Head of caudate nucleus (tissue), 42 donors: ENCODE data around the gene CEP85L.

Experiments used
- DNase-seq, 42 donors: peaks; one replicate each; pipeline versions ENCODE4 v3.0.0 to v3.0.0-alpha.2; 2020 to 2021; ENCODE audit warnings: mixed read lengths in 7 of 42
- intact Hi-C: fragments of 100-400 bp; cut with DNase I; formaldehyde crosslinking; loops from one replicate; pipeline ENCODE4 v1.15.0; 2022

The CEP85L gene

DNA sequence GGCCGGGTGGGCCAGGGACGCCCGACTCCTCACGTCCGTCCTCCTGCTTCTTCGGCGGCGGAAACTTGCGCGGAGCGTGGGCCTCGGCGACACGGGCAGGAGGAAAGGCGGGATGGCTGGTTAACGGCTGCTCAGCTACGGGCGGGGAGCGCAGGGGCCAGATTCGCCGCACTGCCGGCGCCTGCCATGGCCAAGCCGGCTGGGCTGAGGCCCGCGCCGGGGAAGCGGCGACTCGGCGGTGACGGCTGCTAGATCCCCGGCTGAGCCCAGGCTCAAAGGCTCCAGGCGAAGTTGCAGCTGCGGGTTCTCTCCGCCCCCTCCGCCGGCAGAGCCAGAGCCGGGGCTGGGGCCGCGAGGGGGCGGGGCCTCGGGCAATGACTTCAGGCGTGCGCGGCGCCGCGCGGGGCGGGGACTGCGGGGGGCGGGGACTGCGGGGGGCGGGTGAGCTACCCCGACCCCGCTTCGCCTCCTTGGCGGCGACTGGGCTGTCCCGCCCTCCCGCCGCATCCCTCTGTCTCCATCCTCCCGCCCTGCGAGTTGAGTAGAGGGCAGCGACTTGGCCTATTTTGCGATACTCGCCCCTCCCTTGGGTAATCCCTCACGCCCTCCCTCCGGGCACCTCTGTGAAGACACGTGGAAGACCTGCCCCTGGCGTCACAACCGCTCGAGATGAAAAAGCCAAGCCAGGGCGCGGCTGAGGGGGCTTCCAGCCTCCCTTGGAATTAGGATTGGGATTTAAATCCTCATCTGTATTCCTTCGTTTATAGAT is at the start of gene CEP85L:
TSS of gene CEP85L (minus strand) at position 310 of the 769 bp plus-strand sequence. CDS start 322 bp downstream, outside the sequence.
- intact Hi-C loops = loop anchor here (5.0 to 10.0 kb wide), 3 partner anchors 56 to 241 kb away; partner anchors contain the start of gene ASF1A
- DNase-seq = peak; percentile 75 to 98 (median 95)

DNA sequence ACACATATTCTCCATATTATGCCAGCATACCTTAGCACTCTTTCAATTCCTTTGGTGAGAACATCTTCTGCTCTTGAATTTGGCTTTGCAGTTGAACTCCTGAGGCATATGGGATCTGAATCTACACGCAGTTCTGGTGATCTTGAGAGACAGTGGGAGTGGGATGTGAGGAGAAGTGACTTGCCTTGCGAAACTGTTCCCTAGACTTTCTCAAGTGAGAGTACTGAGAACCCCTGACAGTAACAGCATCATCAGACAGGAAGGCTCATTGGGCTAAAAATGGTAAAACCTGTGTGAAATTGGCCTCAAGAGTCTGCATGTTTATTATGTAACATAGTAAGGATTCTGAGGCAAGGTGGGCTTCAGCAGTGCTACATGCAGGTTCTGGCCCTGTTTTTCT is 49.1 kb upstream of the CEP85L start:
- intact Hi-C loops = no loop called here
- no peak for DNase-seq

DNA sequence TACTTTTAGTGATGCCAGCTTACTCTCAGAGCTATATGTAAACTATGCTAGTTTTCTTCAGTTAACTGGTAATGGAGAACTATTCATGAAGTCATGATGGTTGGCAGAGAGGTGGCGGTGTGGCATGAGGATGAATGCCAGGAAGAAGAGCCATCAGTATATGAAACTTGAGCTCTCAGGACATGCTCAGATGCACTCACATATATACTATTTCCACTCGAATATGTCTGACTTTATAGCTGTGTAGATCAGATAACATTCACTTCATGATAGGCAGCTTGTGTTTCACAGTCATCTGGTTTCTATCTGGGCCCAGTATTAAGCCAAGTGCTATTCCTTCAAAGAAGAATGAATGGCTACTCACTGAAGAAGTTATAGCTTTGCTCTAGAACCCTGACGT is 46.2 kb upstream of the CEP85L start:
- DNase-seq = no peak
- intact Hi-C loops = no loop called here

DNA sequence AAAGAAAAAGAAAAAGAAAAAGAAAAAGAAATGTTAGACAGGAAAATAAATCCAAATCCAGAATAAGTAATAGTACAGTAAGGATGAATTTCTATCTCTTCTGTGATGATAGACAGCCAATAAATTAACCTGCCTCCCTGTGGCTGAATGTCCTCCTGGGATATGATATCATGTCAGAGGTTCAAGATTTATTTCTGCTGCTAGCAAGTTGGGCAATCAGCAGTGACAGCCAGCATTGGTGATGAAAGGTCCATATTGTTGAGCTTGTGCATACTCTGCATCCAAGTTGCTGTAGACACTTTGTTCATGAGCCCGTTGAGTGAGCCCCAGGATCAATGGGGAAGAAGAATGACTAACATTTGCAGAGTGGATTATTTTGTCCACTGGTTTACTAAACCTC is 44.9 kb upstream of the CEP85L start:
- DNase-seq = no peak
- intact Hi-C loops = no loop called here

- intact Hi-C loops = no loop called here
- no peak for DNase-seq
These were observed 42.2 kb upstream of the CEP85L start for GRCh38 chr6:118693562-118693961.

- no peak for DNase-seq
- intact Hi-C loops = no loop called here
These were observed 34.5 kb upstream of the CEP85L start for GRCh38 chr6:118685823-118686449.

DNA sequence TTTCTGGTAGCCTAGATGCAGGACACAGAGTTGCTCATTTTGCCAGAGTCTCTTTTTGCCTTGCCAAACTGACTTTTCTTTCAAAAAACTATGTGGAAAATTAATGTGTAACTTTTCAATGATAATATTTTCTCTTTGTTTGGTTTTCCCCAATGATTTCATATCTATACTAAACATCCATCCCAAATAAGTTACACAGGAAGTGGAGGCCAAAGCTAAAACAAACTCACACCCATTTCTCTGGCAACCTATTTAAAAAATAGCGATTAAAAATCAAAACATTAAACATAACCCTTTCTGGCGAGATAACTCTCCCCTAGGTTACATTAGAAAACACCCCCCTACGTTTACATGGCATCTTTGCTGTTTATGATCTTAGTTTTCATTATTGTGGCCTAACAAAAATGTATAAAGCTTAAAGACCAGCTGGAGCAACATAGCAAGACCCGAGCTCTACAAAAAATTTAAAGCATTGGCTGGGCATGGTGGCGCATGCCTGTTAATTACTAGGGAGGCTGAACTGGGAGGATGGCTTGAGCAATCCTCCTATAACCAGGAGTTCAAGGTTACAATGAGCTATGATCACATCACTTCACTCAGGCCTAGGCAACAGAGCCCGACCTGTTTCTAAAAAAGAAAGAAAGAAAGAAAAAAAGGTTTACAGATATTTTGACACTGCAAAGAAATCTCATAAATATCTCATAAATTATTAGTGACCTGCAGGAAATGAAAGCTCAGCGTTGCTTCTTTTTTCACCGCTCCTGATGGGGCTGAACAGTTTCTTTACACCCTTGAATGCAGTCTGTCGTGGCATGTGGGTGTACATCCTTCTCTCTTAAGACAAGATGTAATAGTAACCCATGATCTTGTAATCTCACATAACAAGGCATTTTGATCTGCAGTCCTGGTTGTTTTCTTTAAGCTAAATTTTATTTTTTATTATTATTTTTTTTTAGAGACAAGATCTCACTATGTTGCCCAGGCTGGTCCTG is 32.8 kb upstream of the CEP85L start:
- no peak for DNase-seq
- intact Hi-C loops = no loop called here

DNA sequence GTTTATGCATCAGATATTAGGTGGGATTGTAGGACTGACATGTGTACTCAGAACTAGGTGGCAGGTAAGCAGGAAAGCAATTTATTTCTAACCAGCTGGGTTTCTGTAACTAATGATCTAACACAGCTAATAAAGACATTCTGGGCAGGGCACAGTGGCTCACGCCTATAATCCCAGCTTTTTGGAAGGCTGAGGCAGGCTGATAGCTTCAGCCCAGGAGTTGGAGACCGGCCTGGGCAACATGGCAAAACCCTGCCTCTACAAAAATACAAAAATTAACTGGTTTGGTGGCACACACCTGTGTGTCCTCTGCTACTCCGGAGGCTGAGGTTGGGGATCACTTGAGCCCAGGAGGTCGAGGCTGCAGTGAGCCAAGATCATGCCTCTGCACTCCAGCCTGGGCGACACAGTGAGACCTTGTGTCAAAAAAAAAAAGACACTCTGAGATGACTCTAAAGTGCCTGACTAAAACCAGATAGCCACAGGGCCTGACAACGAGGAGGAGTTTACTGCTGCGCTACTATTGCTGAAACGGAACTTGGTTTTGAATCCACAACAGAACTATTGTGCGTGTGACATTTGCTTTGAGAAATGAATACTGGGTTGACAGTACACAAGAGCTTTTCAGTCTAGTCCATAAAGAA is 29.2 kb upstream of the CEP85L start:
- intact Hi-C loops = no loop called here
- DNase-seq = peak in 20 of 42 donors; percentile 6 to 73 (median 26)

DNA sequence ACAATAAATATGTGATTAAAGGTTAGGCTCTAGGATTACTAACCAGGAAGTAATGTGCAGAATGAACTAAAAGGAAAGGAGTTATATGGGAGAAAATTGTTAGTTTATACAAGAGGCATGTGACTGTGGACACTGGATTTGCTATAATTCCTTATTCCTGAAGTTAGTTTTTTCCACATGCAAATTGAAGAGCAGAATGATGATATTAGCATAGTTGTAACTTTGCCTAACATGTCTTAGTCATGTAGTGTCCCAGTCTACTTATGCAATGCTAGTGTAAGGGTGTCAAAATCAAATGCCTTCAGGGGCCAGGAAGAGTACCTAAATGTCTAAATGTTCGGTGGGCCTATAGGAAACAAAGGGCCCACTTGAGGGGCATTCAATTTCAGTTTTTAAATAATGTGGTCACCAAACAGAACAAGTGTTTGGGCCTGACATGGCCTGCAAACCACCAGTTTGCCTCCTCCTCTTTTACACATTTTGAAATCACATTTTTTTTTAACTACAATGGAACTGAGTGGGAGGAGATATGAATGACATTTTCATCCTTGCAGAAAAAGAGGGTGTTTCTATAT is 28.0 kb upstream of the CEP85L start:
- intact Hi-C loops = no loop called here

GRCh38 chr6:118678866-118679265 is 27.5 kb upstream of the CEP85L start:
- no peak for DNase-seq
- intact Hi-C loops = no loop called here

More for the DNA sequence above, 28.0 kb upstream of the CEP85L start:
- peak in 2 of 42 donors; percentile 7 for DNase-seq

DNA sequence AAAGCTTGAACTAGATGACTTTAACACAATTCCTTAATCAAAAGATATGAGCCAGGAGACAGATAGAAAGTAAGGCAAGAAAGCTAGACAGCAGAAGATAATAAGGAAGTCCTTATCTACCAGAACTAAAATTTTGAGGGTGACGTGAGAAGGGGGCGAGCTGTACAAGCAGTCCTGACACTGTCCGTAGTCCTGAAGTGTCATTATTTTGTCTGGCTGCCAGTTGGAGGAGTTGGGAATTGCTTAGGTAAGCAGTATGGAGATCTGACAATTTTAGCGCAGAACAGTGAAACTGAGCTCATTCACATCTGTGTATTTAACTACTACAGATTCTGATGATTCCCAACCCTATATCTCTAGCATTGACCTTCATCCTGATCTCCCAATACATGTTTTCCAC is 25.8 kb upstream of the CEP85L start:
- no peak for DNase-seq
- intact Hi-C loops = no loop called here

- intact Hi-C loops = no loop called here
These were observed 23.8 kb upstream of the CEP85L start for GRCh38 chr6:118675225-118675624.

DNA sequence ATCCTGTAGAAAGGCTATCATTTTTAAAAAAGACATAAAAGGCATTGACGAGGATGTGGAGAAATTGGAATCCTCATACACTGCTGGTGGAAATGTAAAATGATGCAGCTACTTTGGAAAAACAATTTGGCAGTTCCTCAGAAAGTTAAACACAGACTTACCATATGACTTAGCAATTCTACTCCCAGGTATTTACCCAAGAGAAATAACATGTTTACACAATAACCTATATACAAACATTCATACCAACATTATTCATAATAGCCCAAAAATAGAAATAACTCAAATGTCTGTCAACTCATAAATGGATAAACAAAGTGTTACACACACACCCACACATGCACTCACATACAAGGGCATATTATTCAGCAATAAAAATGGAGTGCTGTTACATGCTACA is 23.4 kb upstream of the CEP85L start:
- intact Hi-C loops = no loop called here
- no peak for DNase-seq

More at GRCh38 chr6:118675225-118675624, 23.8 kb upstream of the CEP85L start:
- no peak for DNase-seq

- intact Hi-C loops = no loop called here
- no peak for DNase-seq
These were observed 21.3 kb upstream of the CEP85L start for GRCh38 chr6:118672678-118673077.

DNA sequence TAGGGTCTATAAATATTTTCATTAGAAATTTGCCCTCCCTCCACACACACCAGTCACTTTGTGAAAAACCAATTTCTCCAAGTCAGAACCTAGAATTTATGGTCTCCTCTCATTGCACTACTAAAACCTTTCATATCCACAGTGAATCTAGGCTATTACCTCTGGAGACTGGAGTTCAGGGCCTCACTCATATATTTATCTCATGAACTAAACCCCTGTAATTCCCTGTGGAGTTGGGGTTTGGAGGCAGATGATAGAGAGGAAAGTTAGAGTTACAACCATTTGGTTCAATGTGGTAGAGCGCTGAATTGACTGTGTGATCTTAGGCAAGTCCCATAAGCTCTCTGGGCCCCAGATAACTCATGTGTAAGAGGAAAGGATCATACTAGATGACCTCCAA is 18.2 kb upstream of the CEP85L start:
- DNase-seq = no peak
- intact Hi-C loops = no loop called here

DNA sequence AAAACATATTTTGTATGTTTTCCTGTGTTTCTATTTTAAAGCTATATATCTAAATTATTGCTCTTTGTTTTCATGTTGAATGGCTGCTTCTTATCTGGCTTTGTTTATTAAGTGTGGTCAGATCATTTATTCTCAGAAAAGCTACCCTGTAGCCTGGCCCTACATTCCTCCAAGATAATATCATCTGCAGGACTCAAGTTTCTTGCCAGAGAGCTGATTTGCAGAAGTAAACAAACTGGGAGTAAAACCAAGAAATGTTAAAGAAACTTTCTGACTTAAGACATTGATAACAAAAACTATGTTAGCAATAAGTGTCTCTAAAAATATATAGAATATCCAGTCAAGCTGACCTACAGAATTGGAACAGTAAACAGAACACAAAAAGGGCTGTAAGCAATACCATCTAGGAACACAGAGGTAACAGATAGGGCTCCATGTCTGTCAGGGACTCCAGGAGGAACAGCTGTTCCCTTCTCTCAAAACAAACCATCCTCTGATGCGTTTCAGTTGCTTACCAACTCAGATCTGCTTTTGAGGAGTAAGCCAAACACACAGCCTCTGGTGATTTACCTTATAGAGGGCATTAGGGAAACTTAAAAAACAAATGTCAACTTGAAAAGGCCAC is 17.5 kb upstream of the CEP85L start:
- no peak for DNase-seq
- intact Hi-C loops = no loop called here

- intact Hi-C loops = no loop called here
- no peak for DNase-seq
These were observed 16.6 kb upstream of the CEP85L start for GRCh38 chr6:118667988-118668387.

DNA sequence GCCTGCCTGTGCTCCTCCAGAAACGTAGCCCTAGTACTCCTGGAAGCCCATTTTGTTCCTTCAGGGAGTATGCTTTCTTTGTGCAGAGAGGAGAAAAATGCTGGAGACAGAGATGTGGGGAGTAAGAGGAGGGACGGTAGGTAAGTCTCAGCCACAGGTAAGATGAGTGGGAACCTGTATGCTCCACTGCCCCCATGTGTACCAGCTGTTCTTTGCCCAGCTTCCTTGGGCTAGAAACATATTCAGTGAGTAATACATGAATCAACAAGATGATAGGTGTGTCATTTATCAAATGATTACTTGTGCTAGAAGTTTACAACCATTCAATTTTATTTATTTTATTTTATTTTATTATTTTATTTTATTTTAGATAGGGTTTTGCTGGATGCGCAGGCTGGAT is 13.6 kb upstream of the CEP85L start:
- intact Hi-C loops = no loop called here
- DNase-seq = no peak
